ENCODE results near the gene FMNL1.

FMNL1 gene

DNA sequence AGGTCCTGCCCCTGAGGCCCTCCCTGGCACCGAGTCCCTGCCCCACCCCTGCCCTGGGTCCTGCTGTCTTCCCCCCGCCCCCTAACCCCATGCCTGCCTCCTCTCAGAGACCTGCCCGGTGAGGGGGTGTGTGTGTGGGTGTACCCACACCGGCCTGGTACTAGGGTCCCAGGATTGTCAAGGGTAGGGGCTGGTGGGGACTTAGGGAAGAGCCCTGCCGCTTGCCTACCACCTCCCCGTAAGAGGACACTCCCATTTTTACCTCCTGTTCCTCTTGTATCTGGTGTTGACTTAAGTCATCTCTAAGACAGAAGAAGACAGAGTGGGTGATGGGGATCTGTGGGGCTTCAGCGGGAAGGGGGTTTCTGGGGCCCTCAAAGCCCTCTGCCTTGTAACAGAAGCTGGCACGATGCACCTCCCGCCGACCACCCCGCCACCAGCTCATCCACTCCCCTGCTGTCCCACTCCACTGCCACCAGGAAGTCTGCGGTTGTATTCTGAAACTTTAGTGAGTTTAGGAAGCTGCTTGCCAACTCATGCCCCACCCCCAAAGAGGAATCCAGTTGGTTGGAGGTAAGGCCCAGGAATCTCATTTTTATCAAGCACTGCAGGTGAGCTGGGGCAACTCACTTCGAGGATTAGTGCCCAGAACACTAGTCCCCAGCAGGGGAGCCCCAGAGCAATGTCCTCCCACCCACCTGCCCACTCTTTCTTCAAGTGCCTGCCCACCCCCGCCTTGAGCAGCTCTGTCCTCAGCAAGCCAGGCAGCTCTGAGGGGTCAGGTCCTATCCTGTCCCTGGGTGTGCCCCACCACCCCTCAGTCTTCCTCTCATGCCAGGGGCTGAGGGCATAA lies 34.7 kb downstream of the FMNL1 start:
- no peak for DNase-seq (ENCODE audit: low spot score)

GRCh38 chr17:45257115-45257514 lies 35.4 kb downstream of the FMNL1 start:
- no peak for DNase-seq (ENCODE audit: low spot score)

DNA sequence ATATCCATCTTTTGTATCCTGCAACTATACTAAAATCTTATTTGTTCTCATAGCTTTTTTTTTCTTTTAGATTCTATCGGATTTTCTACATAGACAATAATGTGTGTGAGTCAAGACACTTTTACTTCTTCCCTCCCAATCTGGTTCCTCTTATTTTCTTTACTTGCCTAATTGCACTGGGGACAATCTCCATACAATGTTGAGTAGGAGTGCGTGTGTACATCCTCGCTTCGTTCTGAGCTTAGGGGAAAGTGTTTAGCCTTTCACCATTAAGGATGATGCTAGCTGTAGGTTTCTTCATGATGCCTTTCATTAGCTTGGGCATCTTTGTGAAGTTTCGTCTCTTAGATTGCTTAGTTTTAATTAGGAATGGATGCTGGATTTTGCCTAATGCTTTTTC lies 37.3 kb downstream of the FMNL1 start:
- DNase-seq (ENCODE audit: low spot score): no peak

DNA sequence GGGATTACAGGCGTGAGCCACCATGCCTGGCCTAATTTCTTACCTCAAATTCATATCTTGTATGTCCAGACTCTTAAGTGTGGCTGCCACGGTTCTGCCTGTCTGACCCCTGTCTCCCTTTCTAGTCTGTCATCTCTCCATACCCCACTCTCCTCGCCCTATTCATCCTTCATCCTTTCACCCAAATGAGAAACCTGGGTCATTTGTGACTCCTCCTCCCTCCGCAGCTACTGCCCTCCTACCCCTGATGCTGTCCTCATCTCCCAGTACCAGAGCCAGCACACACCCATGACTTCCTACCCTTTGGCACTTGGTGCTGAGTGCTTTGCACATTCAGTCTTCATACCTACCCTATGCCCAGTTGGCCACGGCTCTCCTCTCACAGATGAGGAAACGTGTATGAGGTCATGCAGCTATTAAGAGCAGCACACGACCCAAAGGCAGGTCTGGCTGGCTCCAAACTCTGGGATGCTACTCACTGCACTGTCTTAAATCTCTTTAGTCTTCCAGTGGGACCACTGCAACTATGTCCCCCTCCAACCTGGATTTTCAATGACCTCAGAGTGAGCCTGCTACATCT lies 38.6 kb downstream of the FMNL1 start:
- DNase-seq (ENCODE audit: low spot score): no peak

GRCh38 chr17:45261577-45262515 lies 40.2 kb downstream of the FMNL1 start, which contains the start of gene SPATA32:
Gene SPATA32 (minus strand): TSS chr17:45262094. CDS start chr17:45262016, 78 bp downstream.
- DNase-seq (ENCODE audit: low spot score): no peak

- DNase-seq (ENCODE audit: low spot score): no peak
Observed at GRCh38 chr17:45262516-45263476, 41.1 kb downstream of the FMNL1 start.

GRCh38 chr17:45263477-45263860 lies 41.8 kb downstream of the FMNL1 start:
- no peak for DNase-seq (ENCODE audit: low spot score)

DNA sequence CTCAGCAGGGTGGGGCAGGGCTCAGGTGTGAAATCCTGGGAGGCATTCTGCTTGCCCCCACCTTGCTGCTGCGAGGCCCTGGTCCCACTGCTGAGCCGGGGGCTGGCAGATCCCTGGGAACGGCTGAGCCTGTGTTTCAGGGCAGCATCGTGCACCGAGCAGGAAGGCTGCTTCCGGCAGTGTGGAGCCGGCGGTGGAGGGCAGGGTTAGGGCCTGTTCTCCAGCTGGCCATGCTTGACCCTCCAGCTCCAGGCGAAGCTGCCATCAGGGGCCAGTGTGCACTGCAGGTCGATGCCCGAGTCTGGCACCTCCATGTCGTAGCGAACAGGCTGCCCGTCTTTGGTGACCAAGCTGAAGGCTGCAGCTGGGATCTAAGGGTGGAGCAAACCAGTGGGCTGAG lies 42.7 kb downstream of the FMNL1 start:
- DNase-seq (ENCODE audit: low spot score): no peak

DNA sequence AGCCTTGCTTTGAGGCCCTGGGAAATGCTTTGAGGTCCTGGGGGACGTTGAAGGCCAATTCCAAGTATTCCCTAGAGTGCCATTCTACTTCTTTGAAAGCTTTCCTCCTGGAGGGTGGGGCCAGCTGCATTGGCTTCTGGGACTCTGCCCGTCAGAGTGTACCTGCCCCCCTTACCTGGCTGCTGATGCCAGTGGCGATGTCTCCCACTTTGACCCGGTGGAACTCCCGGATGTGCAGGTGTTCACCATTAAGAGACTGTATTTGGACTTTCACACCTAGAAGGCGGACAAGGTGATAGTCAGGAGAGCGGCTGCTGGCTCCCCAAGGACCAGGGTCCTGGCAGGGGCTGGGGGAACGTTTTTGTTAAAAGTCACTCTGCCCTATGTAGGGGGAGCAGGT lies 43.3 kb downstream of the FMNL1 start:
- DNase-seq (ENCODE audit: low spot score): no peak

DNA sequence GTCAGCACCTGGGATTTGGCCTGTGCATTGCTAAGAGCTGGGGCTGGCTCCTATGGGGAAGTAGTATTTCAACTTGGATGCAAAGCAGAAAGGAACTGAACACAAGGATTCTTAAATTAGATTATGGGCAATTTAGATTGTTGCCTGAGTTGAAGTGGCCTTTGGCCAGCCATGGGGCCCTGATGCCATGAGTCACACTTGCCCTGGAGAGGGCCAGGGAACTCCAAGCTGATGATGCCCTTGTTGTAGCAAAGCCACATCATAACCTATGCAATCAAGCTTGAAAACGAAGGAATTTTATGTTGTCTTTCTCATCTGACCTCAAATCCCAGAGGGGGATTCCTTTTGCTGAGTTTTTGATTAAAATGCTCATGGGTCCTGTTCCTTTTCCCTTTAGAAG lies 44.1 kb downstream of the FMNL1 start:
- DNase-seq (ENCODE audit: low spot score): no peak

DNA sequence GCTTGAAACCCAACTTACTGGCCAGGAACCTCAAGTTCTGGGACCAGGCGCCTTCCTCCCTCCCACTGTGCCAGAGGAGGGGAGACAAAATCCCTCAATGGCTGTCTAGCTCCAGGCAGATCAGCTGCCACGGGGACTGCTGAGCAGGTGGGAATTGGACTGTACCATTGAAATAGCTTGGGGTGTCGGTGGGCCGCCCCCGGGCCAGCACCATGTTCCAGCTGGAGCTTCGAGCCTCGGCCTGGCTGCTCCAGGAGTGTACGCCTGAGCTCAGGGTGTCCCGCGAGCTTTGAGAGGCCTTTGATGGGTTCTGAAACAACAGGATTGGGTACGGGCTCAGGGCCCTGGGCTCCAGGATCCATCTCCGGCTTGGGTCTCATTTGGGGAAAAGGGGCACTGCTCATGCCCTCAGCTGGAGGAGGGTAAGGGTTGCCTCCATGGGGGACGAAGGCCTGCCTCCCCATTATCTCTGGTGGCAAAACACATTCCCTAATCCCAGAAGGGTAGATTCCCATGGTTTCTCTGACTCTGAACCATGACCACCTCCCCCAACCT lies 44.8 kb downstream of the FMNL1 start:
- no peak for DNase-seq (ENCODE audit: low spot score)

DNA sequence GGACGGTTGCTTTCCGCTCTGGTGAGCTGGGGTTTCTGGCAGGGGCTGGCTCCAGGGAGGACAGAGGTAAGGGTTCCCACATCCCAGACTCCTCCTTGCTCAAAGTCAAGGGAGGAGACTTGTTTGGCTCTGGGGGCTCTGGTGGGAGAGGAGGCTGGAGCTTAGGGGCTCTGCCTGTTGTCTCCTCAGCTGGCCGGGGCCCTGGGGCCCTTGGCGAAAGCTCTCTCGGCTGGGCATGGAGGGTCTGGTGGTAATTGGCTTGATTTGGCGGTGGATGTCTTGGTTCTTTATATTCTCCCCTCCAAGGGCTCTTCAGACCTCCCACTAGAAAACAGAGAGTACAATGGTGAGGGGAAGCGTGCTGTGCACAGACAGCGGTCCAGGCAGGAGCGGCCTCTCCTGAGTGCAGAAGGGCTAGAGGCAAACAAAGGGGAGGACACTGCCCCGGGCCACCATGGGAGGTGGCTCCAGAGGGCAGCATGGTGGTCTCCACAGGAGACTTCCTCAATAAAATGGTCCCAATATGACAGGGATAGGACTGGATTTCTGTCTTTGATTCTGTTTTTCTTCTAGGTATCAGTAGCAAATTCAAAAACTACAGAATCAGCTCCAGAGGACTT lies 45.9 kb downstream of the FMNL1 start:
- DNase-seq (ENCODE audit: low spot score): no peak

- DNase-seq (ENCODE audit: low spot score): no peak
Observed at GRCh38 chr17:45269912-45270311, 48.2 kb downstream of the FMNL1 start.

DNA sequence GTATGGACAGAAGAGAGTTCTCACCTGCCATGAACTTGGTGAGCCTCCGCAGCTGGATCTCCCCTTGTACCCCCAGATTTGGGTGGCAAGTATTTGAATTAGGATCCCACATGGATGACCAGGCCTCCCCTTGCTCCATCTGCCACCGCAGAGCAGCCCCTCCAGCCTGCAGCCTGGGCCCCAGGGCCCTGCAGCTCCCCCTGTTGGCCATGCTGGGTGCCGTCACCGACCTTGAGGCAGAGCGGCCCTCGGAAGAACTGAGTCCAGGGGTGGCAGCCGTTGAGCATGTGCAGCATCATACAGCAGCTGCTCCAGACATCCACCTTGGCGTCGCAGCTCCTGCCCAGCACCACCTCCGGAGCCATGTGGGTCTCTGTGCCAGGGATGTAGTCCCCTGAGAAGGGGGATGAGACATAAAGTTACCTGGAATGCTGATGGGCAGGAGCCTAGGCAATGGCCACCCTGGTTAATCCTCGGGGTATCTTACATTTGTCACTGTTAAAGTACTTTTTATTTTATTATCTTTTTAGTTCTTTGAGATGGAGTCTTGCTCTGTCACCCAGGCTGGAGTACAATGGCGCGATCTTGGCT lies 49.2 kb downstream of the FMNL1 start:
- peak; percentile 30 for DNase-seq (ENCODE audit: low spot score)

- DNase-seq (ENCODE audit: low spot score): no peak
Observed at GRCh38 chr17:45271603-45272002, 49.9 kb downstream of the FMNL1 start.

GRCh38 chr17:45273551-45273957 lies 51.9 kb downstream of the FMNL1 start:
- DNase-seq (ENCODE audit: low spot score): no peak

GRCh38 chr17:45274033-45274432 lies 52.3 kb downstream of the FMNL1 start:
- DNase-seq (ENCODE audit: low spot score): no peak

DNA sequence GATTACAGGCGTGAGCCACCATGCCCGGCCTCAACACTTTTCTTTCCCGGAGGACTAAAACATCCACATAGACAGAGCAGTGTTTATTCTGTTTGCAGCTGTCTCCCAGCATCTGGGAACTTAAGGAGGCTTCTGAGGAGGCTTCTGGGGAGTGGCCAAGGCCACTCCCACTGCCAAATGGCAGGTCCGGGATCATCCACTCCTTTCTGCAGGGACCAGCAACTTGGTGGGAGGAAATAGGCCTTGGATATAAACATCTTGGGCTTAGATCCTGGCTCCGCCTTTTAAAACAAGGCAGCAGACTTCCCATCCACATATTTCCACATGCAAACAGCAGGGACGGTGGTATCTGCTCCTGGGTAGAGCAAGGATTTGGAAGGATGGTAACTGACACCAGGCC lies 54.3 kb downstream of the FMNL1 start:
- no peak for DNase-seq (ENCODE audit: low spot score)

DNA sequence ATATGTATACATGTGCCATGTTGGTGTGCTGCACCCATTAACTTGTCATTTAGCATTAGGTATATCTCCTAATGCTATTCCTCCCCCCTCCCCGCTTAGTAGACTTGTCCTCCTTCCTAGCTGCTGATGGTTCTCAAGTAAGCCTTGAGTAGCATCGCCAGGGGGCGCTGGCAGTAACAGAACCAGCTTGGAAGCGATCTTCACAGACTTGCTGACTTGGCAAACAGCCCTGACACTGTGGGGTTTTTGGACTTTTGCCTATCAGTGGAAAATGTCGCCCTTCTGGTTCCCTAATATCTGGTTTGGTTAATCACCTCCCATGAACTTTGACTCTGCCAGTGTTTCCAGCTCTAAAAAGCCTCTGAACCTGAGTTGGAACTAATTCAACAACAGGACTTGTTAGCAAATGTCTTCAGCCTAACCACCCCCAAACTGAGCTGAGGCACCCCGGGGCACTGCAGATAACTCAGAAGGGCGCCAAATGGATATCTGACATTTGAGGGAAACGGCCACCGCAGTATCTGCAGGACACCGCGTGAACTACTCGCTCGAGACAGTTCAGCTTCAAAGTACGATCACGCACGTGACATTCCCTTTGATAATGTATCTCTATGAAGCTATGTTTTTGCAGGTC lies 55.6 kb downstream of the FMNL1 start:
- DNase-seq (ENCODE audit: low spot score): peak; percentile 98

- no peak for DNase-seq (ENCODE audit: low spot score)
Observed at GRCh38 chr17:45277992-45278391, 56.3 kb downstream of the FMNL1 start.
